Measurements from ENCODE around the gene GHRL. TPM values are rescaled to one million over a fixed set of nuclear protein-coding genes. Genes with fewer than 3 reads are reported as not detected.

Gene GHRL
- polyA plus RNA-seq, 2 of the 4 experiments (the other 2 are of a cell fraction) = not detected

DNA sequence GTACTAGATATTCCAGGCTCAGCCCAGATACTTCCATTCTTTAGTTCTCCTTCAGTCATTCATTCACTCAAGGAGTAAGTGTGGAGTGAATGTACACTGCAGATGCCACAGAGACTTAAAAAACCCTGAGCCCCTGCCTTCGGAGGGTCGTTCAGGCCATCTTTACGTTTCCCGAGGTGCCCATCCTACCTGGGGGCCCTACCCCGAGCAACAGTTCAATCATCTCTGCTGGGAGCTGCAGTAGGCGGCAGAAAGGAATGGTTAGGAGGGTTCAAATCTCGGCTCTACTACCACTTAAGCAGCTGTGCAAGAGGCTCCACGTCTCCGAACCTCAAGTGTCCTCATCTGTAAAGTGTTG is 27.6 kb upstream of the GHRL start (continued):
- TF ChIP-seq REST (IDR thresholded peaks at IDR 0.05) (no peak), TP53 (CRISPR knock-in tag; IDR thresholded peaks at IDR 0.05) (no peak)

GRCh38 chr3:10319804-10320203 is 27.1 kb upstream of the GHRL start:
- POLR2A ChIA-PET = no interaction called here
- Histone ChIP-seq H3K9me3 (no peaks in the 10 kb centered on the region), H3K4me2 (peak overlapping the region; percentile 96), H3K27ac (peak overlapping the region; percentile 94 to 97; a peak in 5 of 6 replicates), H3K4me1 (peaks cover 5% of the 10 kb centered on the region; the same call in 2 of the 3 replicates), H3K4me3 (peak overlapping the region; percentile 78)
- ATAC-seq = no peak
- TF ChIP-seq MYC (IDR thresholded peaks at IDR 0.05; ENCODE audit: borderline replicate concordance, low read length) (no peak), BHLHE40 (IDR thresholded peaks at IDR 0.05; ENCODE audit: low read depth, low read length) (no peak), GATA3 (IDR thresholded peaks at IDR 0.05; ENCODE audit: borderline replicate concordance) (no peak), NPAS2 (CRISPR knock-in tag; IDR thresholded peaks at IDR 0.05; ENCODE audit: borderline replicate concordance) (no peak), NR3C1 (IDR thresholded peaks at IDR 0.05) (no peak), SREBF2 (IDR thresholded peaks at IDR 0.05) (no peak), NFE2L2 (conservative IDR thresholded peaks at IDR 0.05; ENCODE audit: low read length) (no peak), REST (IDR thresholded peaks at IDR 0.05) (no peak), CBX8 (IDR thresholded peaks at IDR 0.05) (no peak), USF2 (IDR thresholded peaks at IDR 0.05) (no peak), CHD4 (IDR thresholded peaks at IDR 0.05; ENCODE audit: borderline replicate concordance) (no peak), EHMT2 (IDR thresholded peaks at IDR 0.05; ENCODE audit: low read depth) (no peak), RFX5 (IDR thresholded peaks at IDR 0.05) (no peak), ATOH8 (CRISPR knock-in tag; IDR thresholded peaks at IDR 0.05; ENCODE audit: low read depth) (no peak), ZNF302 (CRISPR knock-in tag; IDR thresholded peaks at IDR 0.05) (no peak), HDAC2 (IDR thresholded peaks at IDR 0.05) (no peak), KDM1A (IDR thresholded peaks at IDR 0.05; ENCODE audit: low read depth) (no peak)
- TF ChIP-seq, protein P1, sequence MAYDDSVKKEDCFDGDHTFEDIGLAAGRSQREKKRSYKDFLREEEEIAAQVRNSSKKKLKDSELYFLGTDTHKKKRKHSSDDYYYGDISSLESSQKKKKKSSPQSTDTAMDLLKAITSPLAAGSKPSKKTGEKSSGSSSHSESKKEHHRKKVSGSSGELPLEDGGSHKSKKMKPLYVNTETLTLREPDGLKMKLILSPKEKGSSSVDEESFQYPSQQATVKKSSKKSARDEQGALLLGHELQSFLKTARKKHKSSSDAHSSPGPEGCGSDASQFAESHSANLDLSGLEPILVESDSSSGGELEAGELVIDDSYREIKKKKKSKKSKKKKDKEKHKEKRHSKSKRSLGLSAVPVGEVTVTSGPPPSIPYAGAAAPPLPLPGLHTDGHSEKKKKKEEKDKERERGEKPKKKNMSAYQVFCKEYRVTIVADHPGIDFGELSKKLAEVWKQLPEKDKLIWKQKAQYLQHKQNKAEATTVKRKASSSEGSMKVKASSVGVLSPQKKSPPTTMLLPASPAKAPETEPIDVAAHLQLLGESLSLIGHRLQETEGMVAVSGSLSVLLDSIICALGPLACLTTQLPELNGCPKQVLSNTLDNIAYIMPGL (CRISPR knock-in tag; IDR thresholded peaks at IDR 0.05; ENCODE audit: borderline replicate concordance) = no peak
- TF ChIP-seq, protein P2, sequence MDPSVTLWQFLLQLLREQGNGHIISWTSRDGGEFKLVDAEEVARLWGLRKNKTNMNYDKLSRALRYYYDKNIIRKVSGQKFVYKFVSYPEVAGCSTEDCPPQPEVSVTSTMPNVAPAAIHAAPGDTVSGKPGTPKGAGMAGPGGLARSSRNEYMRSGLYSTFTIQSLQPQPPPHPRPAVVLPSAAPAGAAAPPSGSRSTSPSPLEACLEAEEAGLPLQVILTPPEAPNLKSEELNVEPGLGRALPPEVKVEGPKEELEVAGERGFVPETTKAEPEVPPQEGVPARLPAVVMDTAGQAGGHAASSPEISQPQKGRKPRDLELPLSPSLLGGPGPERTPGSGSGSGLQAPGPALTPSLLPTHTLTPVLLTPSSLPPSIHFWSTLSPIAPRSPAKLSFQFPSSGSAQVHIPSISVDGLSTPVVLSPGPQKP (IDR thresholded peaks at IDR 0.05; ENCODE audit: low read depth, low read length) = no peak
- 14% methylated on average over 1 of the region's 3 CpGs for WGBS (ENCODE audit: missing lambda C conversion rate)
- CTCF ChIA-PET = interaction anchor here (1.7 to 2.6 kb wide), 2 partner anchors 24 to 419 kb away, joined by 7 to 13 read pairs; no protein-coding TSS in a partner anchor
- DNase-seq (ENCODE audit: low read depth in 1 of 2, low spot score in 1 of 2) = no peak
- FAIRE-seq = no peak
